GM18498 (cell line): ENCODE measurements around the gene COX7C.
"Not testable (repeated sequence)": the region's sequence is repeated elsewhere in the genome, so short reads cannot be mapped to it uniquely, and the experiment has no call there.

Experiments
- ATAC-seq: cut with Tn5 transposase; IDR thresholded peaks from one replicate; pipeline ENCODE4 v1.9.1; 2021; ENCODE audit warnings: mild to moderate bottlenecking, moderate library complexity; ENCODE audit not compliant: unreplicated experiment

COX7C gene

GRCh38 chr5:86617756-86618576 is at the start of gene COX7C:
COX7C (plus strand) TSS chr5:86617941; CDS start chr5:86618056, 115 bp downstream.
- peak; percentile 98 for ATAC-seq

GRCh38 chr5:86569522-86570426 is 48.0 kb upstream of the COX7C start:
- ATAC-seq = not testable (repeated sequence)

- no peak for ATAC-seq
These were observed 47.2 kb upstream of the COX7C start for GRCh38 chr5:86570427-86571083.

- ATAC-seq = not testable (repeated sequence)
These were observed 46.6 kb upstream of the COX7C start for GRCh38 chr5:86571109-86571508.

- no peak for ATAC-seq
These were observed 44.8 kb upstream of the COX7C start for GRCh38 chr5:86572825-86573517.

GRCh38 chr5:86579502-86579901 is 38.2 kb upstream of the COX7C start:
- no peak for ATAC-seq

- ATAC-seq = no peak
These were observed 21.3 kb upstream of the COX7C start for GRCh38 chr5:86596476-86596875.

GRCh38 chr5:86605881-86606280 is 11.9 kb upstream of the COX7C start:
- no peak for ATAC-seq

GRCh38 chr5:86613455-86613854 is 4.3 kb upstream of the COX7C start:
- ATAC-seq = no peak

- ATAC-seq = no peak
These were observed 409 bp upstream of the COX7C start for GRCh38 chr5:86617309-86617755.

- no peak for ATAC-seq
These were observed 6.2 kb downstream of the COX7C start for GRCh38 chr5:86623785-86624483.

- no peak for ATAC-seq
These were observed 7.4 kb downstream of the COX7C start for GRCh38 chr5:86625148-86625547.

GRCh38 chr5:86626149-86626548 is 8.4 kb downstream of the COX7C start:
- no peak for ATAC-seq

GRCh38 chr5:86631165-86631564 is 13.4 kb downstream of the COX7C start:
- ATAC-seq = no peak

- no peak for ATAC-seq
These were observed 23.3 kb downstream of the COX7C start for GRCh38 chr5:86640998-86641397.

GRCh38 chr5:86644843-86645242 is 27.1 kb downstream of the COX7C start:
- ATAC-seq = no peak

- ATAC-seq = no peak
These were observed 28.1 kb downstream of the COX7C start for GRCh38 chr5:86645885-86646284.

GRCh38 chr5:86646671-86647070 is 28.9 kb downstream of the COX7C start:
- ATAC-seq = no peak

- no peak for ATAC-seq
These were observed 32.2 kb downstream of the COX7C start for GRCh38 chr5:86649832-86650505.
